Endometrial microvascular endothelial cells (primary cell): Measurements from ENCODE around the gene REC8. TPM values are rescaled to one million over a fixed set of nuclear protein-coding genes. Genes with fewer than 3 reads are reported as not detected.

Experiments
- in situ Hi-C: cut with HindIII; loops from 2 replicates; pipeline ENCODE4 v1.10.0; 2017; ENCODE audit warnings: low sequenced_read_pairs, low pct_unique_long_range_greater_than_20kb; ENCODE audit errors: inconsistent ontology term
- total RNA-seq: library from RNA; depleted of rRNA; stranded (reverse); fragments of >200 nt; gene quantifications from one replicate; pipeline ENCODE4 v1.2.3, GENCODE V29; 2015; ENCODE audit errors: inconsistent ontology term

REC8 gene
- 2.6 TPM for total RNA-seq

GRCh38 chr14:24171422-24172260 lies at the start of gene REC8:
TSS of gene REC8 (plus strand) at chr14:24172080. CDS start at chr14:24172553, 473 bp downstream.
- in situ Hi-C loops, result no loop called here

GRCh38 chr14:24122416-24122815 lies 49.5 kb upstream of the REC8 start:
- in situ Hi-C loops, result no loop called here

GRCh38 chr14:24122898-24123297 lies 49.0 kb upstream of the REC8 start:
- in situ Hi-C loops, result no loop called here

GRCh38 chr14:24123424-24124417 lies 48.2 kb upstream of the REC8 start:
- in situ Hi-C loops, result no loop called here

- in situ Hi-C loops, result no loop called here
Observed at GRCh38 chr14:24126939-24127338, 44.9 kb upstream of the REC8 start.

GRCh38 chr14:24127673-24128072 lies 44.2 kb upstream of the REC8 start:
- in situ Hi-C loops, result no loop called here

GRCh38 chr14:24129410-24129998 lies 42.4 kb upstream of the REC8 start:
- in situ Hi-C loops, result no loop called here

GRCh38 chr14:24130380-24130716 lies 41.5 kb upstream of the REC8 start, which contains the start of gene FITM1:
TSS of gene FITM1 (plus strand) at chr14:24130659. CDS start at chr14:24131564, 905 bp downstream.
- in situ Hi-C loops, result no loop called here

GRCh38 chr14:24130717-24131548 lies 40.9 kb upstream of the REC8 start:
- in situ Hi-C loops, result no loop called here

GRCh38 chr14:24131549-24131966 lies 40.3 kb upstream of the REC8 start:
- in situ Hi-C loops, result no loop called here

GRCh38 chr14:24132061-24132685 lies 39.7 kb upstream of the REC8 start:
- in situ Hi-C loops, result no loop called here

- in situ Hi-C loops, result no loop called here
Observed at GRCh38 chr14:24132976-24133375, 38.9 kb upstream of the REC8 start.

- in situ Hi-C loops, result no loop called here
Observed at GRCh38 chr14:24133735-24134134, 38.1 kb upstream of the REC8 start.

GRCh38 chr14:24135584-24135833 lies 36.4 kb upstream of the REC8 start:
- in situ Hi-C loops, result no loop called here

GRCh38 chr14:24135834-24136683 lies 35.8 kb upstream of the REC8 start, which contains the start of gene PSME1:
TSS of gene PSME1 (plus strand) at chr14:24136194. CDS start at chr14:24136263, 69 bp downstream.
- in situ Hi-C loops, result no loop called here

GRCh38 chr14:24136684-24137528 lies 35.0 kb upstream of the REC8 start:
- in situ Hi-C loops, result no loop called here
